Measurements from ENCODE around the gene DDX53.

The DDX53 gene

DNA sequence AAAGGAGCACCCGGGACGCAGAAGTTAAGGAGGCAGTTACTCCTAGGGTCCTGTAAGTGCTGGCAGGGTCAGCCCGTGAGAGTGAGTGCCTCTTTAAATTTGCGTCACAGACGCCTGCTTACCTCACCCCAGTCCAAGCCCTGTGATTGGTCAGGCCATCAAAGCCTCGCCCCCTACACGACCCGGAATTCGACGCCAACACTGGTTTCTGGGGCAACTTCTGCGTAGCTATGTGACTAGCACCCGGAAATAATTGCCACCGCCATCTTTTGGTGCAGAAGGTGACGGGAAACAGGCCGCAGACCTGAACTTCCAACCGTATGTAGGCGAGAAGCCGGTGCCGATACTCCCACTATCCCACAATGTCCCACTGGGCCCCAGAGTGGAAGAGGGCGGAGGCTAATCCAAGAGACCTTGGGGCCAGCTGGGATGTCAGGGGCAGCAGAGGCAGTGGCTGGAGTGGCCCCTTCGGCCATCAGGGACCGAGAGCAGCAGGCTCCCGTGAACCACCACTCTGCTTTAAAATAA lies at the start of gene DDX53:
TSS of gene DDX53 (plus strand) at position 265 of the 528 bp plus-strand sequence. CDS start at position 363, 98 bp downstream.
- Mint-ChIP-seq H3K36me3 (ENCODE audit: low read depth) (no peaks in the 10 kb centered on the region), H3K9me3 (no peaks in the 10 kb centered on the region), H3K27ac (no peak within 1 kb of the TSS), H3K27me3 (ENCODE audit: low read depth) (no peaks in the 10 kb centered on the region), H3K4me3 (no peak within 1 kb of the TSS), H3K4me1 (ENCODE audit: low read depth) (no peaks in the 10 kb centered on the region)

DNA sequence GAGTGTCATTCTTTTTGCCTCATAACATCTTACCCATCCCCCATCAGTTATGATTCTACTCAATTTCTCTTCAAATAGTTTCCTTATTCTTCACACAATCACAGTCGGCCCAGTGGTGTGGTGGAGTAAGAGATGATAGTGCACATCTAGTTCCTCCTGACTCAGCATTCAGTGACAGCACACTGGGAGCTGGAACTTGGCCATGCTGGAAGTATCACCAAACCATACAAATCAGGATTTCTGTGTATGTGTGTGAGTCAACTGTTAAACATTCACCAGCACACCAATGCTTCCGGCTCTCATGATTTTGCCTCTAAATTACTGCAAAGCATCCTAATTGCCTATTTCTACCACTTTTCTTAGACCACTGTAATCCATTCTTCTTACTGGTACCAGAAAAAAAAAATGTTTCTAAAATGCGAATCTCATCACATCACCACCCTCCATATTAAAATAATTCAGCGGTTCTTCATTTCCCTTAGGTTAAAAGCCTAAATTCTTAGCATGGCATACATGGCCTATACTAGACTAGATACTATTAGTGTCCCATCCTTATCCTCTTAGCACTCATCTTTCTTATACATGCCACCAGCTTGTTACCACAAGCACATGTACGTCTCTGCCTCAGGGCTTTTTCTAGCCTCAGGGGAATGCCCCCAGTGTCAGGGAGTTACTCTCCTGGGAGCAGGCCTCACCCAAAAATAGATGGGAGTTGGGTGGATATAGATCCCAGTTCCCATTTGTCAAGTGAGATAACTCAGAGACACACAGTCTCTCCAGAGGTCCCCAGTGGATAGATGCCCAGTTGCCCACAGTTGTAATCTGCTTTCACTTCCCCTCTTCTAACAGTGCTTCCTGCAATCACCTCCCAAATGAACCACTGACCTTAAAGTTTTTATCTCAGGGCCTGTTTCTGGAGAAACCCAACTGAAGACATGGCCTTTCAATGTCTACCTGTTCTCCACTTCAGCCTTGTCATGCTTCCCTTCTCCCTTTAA lies 49.2 kb upstream of the DDX53 start:
- Mint-ChIP-seq H3K27me3 (ENCODE audit: low read depth) (no peaks in the 10 kb centered on the region), H3K27ac (no peak overlapping the region), H3K4me1 (ENCODE audit: low read depth) (no peaks in the 10 kb centered on the region), H3K4me3 (no peak overlapping the region), H3K9me3 (no peaks in the 10 kb centered on the region), H3K36me3 (ENCODE audit: low read depth) (no peaks in the 10 kb centered on the region)

- H3K36me3 Mint-ChIP-seq (ENCODE audit: low read depth): no peaks in the 10 kb centered on the region
- H3K27ac Mint-ChIP-seq: no peak overlapping the region
- no peaks in the 10 kb centered on the region for H3K4me1 Mint-ChIP-seq (ENCODE audit: low read depth)
- no peaks in the 10 kb centered on the region for H3K27me3 Mint-ChIP-seq (ENCODE audit: low read depth)
- H3K4me3 Mint-ChIP-seq: no peak overlapping the region
- H3K9me3 Mint-ChIP-seq: no peaks in the 10 kb centered on the region
Measured at GRCh38 chrX:22952010-22952409, 47.8 kb upstream of the DDX53 start.

DNA sequence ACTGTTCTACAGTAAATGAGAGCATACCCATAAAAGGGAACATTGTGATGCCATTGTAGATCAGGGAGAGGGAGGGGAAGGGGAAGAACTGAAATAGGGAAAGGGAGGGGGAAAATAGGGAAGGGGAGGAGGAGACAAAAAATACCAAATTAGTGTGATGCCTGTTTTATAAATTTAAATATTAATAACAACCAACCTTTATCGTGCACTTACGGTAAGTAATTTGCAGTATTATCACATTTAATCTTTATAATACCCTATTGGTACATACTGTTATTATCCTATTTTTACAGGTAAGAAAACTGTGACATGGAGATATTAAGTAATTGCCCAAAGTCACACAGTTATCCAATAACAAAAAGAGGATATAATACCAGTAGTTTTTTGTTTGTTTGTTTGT lies 41.5 kb upstream of the DDX53 start:
- no peaks in the 10 kb centered on the region for H3K36me3 Mint-ChIP-seq (ENCODE audit: low read depth)
- H3K9me3 Mint-ChIP-seq: no peaks in the 10 kb centered on the region
- H3K4me3 Mint-ChIP-seq: no peak overlapping the region
- no peak overlapping the region for H3K27ac Mint-ChIP-seq
- H3K27me3 Mint-ChIP-seq (ENCODE audit: low read depth): no peaks in the 10 kb centered on the region
- no peaks in the 10 kb centered on the region for H3K4me1 Mint-ChIP-seq (ENCODE audit: low read depth)

DNA sequence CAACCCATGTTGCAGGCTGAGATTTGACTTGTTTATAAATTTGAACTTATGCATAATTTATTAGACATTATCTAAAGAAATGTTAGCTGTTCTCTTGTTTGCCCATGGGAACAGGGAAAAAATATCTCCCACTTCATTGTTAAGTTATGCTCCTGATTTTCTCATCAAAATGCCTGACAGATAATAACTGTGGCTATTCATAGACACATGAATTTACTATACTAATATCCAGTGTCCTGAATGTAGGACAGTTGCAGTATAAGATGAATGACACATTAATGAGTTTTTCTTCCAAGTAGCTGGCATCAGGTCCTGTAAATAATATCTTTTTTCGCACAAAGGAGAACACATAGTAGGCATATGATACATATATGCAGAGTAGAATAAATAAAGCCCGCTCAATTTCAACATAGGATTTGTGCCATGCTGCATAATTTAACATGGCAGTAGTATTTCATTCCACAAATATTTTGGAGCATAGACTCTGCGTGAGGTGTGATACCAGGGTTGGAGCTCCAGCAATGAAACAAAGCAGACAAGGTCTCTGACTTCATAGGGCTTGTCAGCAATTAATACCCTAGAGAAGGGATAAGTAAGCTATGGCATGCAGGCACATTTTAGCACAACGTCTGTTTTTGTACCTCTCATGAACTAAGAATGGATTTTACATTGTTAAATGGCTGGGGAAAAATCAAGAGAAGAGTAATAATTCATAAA lies 40.4 kb upstream of the DDX53 start:
- no peaks in the 10 kb centered on the region for H3K36me3 Mint-ChIP-seq (ENCODE audit: low read depth)
- no peaks in the 10 kb centered on the region for H3K4me1 Mint-ChIP-seq (ENCODE audit: low read depth)
- H3K27me3 Mint-ChIP-seq (ENCODE audit: low read depth): no peaks in the 10 kb centered on the region
- no peak overlapping the region for H3K27ac Mint-ChIP-seq
- no peaks in the 10 kb centered on the region for H3K9me3 Mint-ChIP-seq
- H3K4me3 Mint-ChIP-seq: no peak overlapping the region

- Mint-ChIP-seq H3K9me3 (no peaks in the 10 kb centered on the region), H3K36me3 (ENCODE audit: low read depth) (no peaks in the 10 kb centered on the region), H3K4me1 (ENCODE audit: low read depth) (no peaks in the 10 kb centered on the region), H3K4me3 (no peak overlapping the region), H3K27me3 (ENCODE audit: low read depth) (no peaks in the 10 kb centered on the region), H3K27ac (no peak overlapping the region)
Measured at GRCh38 chrX:22963196-22963595, 36.6 kb upstream of the DDX53 start.

GRCh38 chrX:22968494-22968893 lies 31.3 kb upstream of the DDX53 start:
- Mint-ChIP-seq H3K27ac (no peak overlapping the region), H3K36me3 (ENCODE audit: low read depth) (no peaks in the 10 kb centered on the region)

DNA sequence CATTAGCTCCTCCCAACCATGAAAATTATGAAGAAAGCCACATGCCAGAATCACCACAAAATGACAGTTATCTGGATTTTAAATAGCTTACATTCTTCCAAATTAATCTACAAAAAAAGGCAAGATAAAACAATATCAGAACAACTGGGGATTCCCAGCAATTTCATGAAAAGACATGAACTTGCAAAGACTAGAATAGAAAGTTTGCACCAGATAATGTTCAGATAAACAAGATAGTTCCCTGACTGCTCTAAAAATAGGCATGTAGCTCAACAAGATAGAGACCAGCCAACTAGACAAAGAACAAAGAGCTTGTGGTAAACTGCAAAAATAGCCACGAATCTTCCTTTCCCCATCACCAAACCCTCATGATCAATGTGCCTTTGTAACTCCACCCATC lies 30.3 kb upstream of the DDX53 start:
- Mint-ChIP-seq H3K27me3 (ENCODE audit: low read depth) (no peaks in the 10 kb centered on the region), H3K4me3 (no peak overlapping the region), H3K4me1 (ENCODE audit: low read depth) (no peaks in the 10 kb centered on the region), H3K36me3 (ENCODE audit: low read depth) (no peaks in the 10 kb centered on the region), H3K9me3 (no peaks in the 10 kb centered on the region), H3K27ac (no peak overlapping the region)

More at GRCh38 chrX:22968494-22968893, 31.3 kb upstream of the DDX53 start:
- no peaks in the 10 kb centered on the region for H3K27me3 Mint-ChIP-seq (ENCODE audit: low read depth)
- no peak overlapping the region for H3K4me3 Mint-ChIP-seq
- H3K4me1 Mint-ChIP-seq (ENCODE audit: low read depth): no peaks in the 10 kb centered on the region
- H3K9me3 Mint-ChIP-seq: no peaks in the 10 kb centered on the region

DNA sequence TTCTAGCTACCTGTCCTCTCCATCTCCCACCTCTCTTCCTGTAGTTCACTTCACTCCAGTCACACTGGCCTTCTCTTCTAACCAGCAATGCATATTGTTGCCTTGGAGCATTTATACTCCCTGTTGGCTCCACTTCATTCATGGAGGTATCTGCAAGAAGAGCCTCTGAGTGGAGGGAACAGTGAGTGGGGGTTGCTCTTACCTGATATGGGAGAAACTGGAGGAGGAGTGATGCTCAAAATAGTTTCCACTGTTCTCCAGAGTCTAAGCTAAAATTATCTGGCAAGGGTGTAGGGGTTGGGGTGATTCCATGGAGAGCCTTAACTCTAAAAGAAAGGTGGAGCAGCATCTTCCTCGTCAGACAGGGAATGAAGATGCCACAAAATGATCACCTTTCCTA lies 28.9 kb upstream of the DDX53 start:
- Mint-ChIP-seq H3K4me3 (no peak overlapping the region), H3K27ac (no peak overlapping the region), H3K4me1 (ENCODE audit: low read depth) (no peaks in the 10 kb centered on the region), H3K36me3 (ENCODE audit: low read depth) (no peaks in the 10 kb centered on the region), H3K27me3 (ENCODE audit: low read depth) (no peaks in the 10 kb centered on the region), H3K9me3 (no peaks in the 10 kb centered on the region)

DNA sequence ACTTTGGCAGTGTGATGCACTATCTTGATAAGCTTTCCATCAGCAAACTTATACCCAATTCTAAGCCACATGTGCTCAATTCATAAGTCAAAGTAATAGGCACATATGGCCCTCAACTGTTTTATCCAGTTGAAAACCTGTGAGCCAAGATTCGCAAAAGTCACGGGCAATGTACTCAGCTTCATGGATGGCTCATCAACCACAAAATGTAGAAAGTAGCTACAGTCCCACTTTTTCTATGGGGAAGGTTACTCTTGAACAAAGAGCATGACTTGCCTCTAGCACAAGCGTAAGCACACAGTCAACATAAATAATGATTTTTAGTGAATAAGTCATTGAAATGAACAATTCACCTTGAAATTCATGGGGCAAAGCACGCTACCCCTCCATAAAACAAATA lies 25.1 kb upstream of the DDX53 start:
- H3K36me3 Mint-ChIP-seq (ENCODE audit: low read depth): no peaks in the 10 kb centered on the region
- H3K27me3 Mint-ChIP-seq (ENCODE audit: low read depth): no peaks in the 10 kb centered on the region
- H3K4me1 Mint-ChIP-seq (ENCODE audit: low read depth): no peaks in the 10 kb centered on the region
- no peaks in the 10 kb centered on the region for H3K9me3 Mint-ChIP-seq
- no peak overlapping the region for H3K4me3 Mint-ChIP-seq
- no peak overlapping the region for H3K27ac Mint-ChIP-seq

- Mint-ChIP-seq H3K27me3 (ENCODE audit: low read depth) (no peaks in the 10 kb centered on the region), H3K4me1 (ENCODE audit: low read depth) (no peaks in the 10 kb centered on the region), H3K27ac (no peak overlapping the region), H3K9me3 (no peaks in the 10 kb centered on the region), H3K36me3 (ENCODE audit: low read depth) (no peaks in the 10 kb centered on the region), H3K4me3 (no peak overlapping the region)
Measured at GRCh38 chrX:22975786-22976185, 24.0 kb upstream of the DDX53 start.

DNA sequence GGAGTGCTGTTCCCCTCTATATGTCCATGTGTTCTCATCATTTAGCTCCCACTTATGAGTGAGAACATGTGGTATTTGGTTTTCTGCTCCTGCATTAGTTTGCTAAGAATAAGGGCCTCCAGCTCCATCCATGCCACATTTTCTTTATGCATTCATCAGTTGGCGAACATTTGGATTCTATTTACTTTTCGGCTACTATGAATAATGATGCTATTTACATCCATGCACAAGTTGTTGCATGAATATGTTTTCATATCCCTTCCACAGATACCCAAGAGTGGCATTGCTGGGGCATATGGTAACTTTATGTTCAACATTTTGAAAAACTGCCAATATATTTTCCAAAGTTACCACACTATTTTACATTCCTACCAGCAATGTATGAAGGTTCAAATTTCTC lies 13.8 kb upstream of the DDX53 start:
- Mint-ChIP-seq H3K9me3 (no peaks in the 10 kb centered on the region), H3K27me3 (ENCODE audit: low read depth) (no peaks in the 10 kb centered on the region), H3K36me3 (ENCODE audit: low read depth) (no peaks in the 10 kb centered on the region), H3K4me1 (ENCODE audit: low read depth) (no peaks in the 10 kb centered on the region), H3K27ac (no peak overlapping the region), H3K4me3 (no peak overlapping the region)

- Mint-ChIP-seq H3K27me3 (ENCODE audit: low read depth) (no peaks in the 10 kb centered on the region), H3K27ac (no peak overlapping the region), H3K9me3 (no peaks in the 10 kb centered on the region), H3K4me1 (ENCODE audit: low read depth) (no peaks in the 10 kb centered on the region), H3K36me3 (ENCODE audit: low read depth) (no peaks in the 10 kb centered on the region), H3K4me3 (no peak overlapping the region)
Measured at GRCh38 chrX:22987452-22987851, 12.3 kb upstream of the DDX53 start.

- Mint-ChIP-seq H3K36me3 (ENCODE audit: low read depth) (no peaks in the 10 kb centered on the region), H3K27me3 (ENCODE audit: low read depth) (no peaks in the 10 kb centered on the region), H3K4me1 (ENCODE audit: low read depth) (no peaks in the 10 kb centered on the region), H3K4me3 (no peak overlapping the region), H3K27ac (no peak overlapping the region), H3K9me3 (no peaks in the 10 kb centered on the region)
Measured at GRCh38 chrX:23003116-23003515, 3.4 kb downstream of the DDX53 start.
